CD14-positive monocyte (primary cell): ENCODE data around the gene PARP12. TPM values are rescaled to one million over a fixed set of nuclear protein-coding genes. Genes with fewer than 3 reads are reported as not detected.
A peak's percentile ranks its signal among the peaks of the same experiment; 100 is the strongest.

Experiments used
- DNase-seq, 3 donors: peaks; one replicate each; pipeline ENCODE4 v3.0.0-alpha.2; 2011 to 2022
- H2AFZ ChIP-seq: 2 replicates; pipeline ENCODE4 v1.6.0; 2012; ENCODE audit warnings: mild to moderate bottlenecking, low read depth, low read length, inconsistent platforms; ENCODE audit not compliant: insufficient read depth, poor library complexity, severe bottlenecking
- H3K27ac ChIP-seq, 2 donors: 1 replicate in 1 of 2; 2 replicates in 1 of 2; pipeline ENCODE4 v1.5.1; 2012 to 2013; ENCODE audit warnings: low read length in 2 of 2, control low read depth in 1 of 2, inconsistent platforms in 1 of 2, low read depth in 1 of 2, mild to moderate bottlenecking in 1 of 2
- H3K27me3 ChIP-seq, 2 donors: one replicate each; pipeline versions ENCODE4 v1.6.0 to v1.6.1; 2011 to 2013; ENCODE audit warnings: low read length in 2 of 2; ENCODE audit not compliant: control insufficient read depth in 2 of 2, insufficient read depth in 2 of 2
- H3K36me3 ChIP-seq, 2 donors: replicated peaks in 1 of 2; 1 replicate in 1 of 2; 2 replicates in 1 of 2; pipeline versions ENCODE4 v1.5.1 to v1.6.1; 2012 to 2013; ENCODE audit warnings: low read length in 2 of 2, control low read depth in 1 of 2, inconsistent platforms in 1 of 2, mild to moderate bottlenecking in 1 of 2; ENCODE audit not compliant: insufficient read depth in 2 of 2, control insufficient read depth in 1 of 2
- H3K4me1 ChIP-seq, 2 donors: 1 replicate in 1 of 2; 2 replicates in 1 of 2; pipeline versions ENCODE4 v1.5.1 to v1.6.1; 2012 to 2013; ENCODE audit warnings: low read length in 2 of 2, control low read depth in 1 of 2, inconsistent platforms in 1 of 2, mild to moderate bottlenecking in 1 of 2, moderate library complexity in 1 of 2; ENCODE audit not compliant: insufficient read depth in 2 of 2, control insufficient read depth in 1 of 2
- H3K4me2 ChIP-seq: replicated peaks from 2 replicates; pipeline ENCODE3; 2012; ENCODE audit warnings: low read length, moderate library complexity, mild to moderate bottlenecking; ENCODE audit not compliant: poor library complexity, severe bottlenecking; ENCODE audit errors: extremely low read depth
- H3K4me3 ChIP-seq, 3 experiments: fragments of 200-600 bp in 1 of 3; sonication (generic) in 1 of 3; replicated peaks in 1 of 3; 1 replicate in 2 of 3; 2 replicates in 1 of 3; pipeline ENCODE4 v1.5.1; 2011 to 2013; ENCODE audit warnings: low read length in 3 of 3, mild to moderate bottlenecking in 3 of 3, control low read depth in 2 of 3, low read depth in 2 of 3, inconsistent platforms in 1 of 3, moderate library complexity in 1 of 3
- H3K79me2 ChIP-seq: 2 replicates; pipeline ENCODE4 v1.6.0; 2012; ENCODE audit warnings: mild to moderate bottlenecking, control low read depth, inconsistent platforms, low read length, moderate library complexity; ENCODE audit not compliant: insufficient read depth
- H3K9ac ChIP-seq: 2 replicates; pipeline ENCODE4 v1.6.0; 2017; ENCODE audit warnings: low read length, mild to moderate bottlenecking; ENCODE audit not compliant: insufficient read depth, poor library complexity, severe bottlenecking
- H3K9me3 ChIP-seq, 2 donors: replicated peaks in 1 of 2; 1 replicate in 1 of 2; 2 replicates in 1 of 2; pipeline versions ENCODE4 v1.5.1 to v1.6.1; 2012 to 2013; ENCODE audit warnings: low read length in 2 of 2, control low read depth in 1 of 2; ENCODE audit not compliant: control insufficient read depth in 1 of 2, insufficient read depth in 1 of 2
- H4K20me1 ChIP-seq: 2 replicates; pipeline ENCODE4 v1.6.0; 2012; ENCODE audit warnings: mild to moderate bottlenecking, low read length, control low read depth, moderate library complexity; ENCODE audit not compliant: insufficient read depth
- H3K27ac Mint-ChIP-seq, 7 donors: one replicate each; pipeline ENCODE4 v1.8.0; 2020; ENCODE audit warnings: mild to moderate bottlenecking in 7 of 7, mixed read lengths in 7 of 7, moderate library complexity in 6 of 7, inconsistent platforms in 2 of 7
- H3K27me3 Mint-ChIP-seq, 3 donors: one replicate each; pipeline ENCODE4 v1.8.0; 2021 to 2022; ENCODE audit warnings: low read depth in 3 of 3, mild to moderate bottlenecking in 3 of 3, mixed read lengths in 3 of 3, moderate library complexity in 3 of 3, inconsistent platforms in 1 of 3
- H3K36me3 Mint-ChIP-seq, 2 donors: one replicate each; pipeline ENCODE4 v1.8.0; 2020; ENCODE audit warnings: mixed read lengths in 2 of 2, inconsistent platforms in 1 of 2, mild to moderate bottlenecking in 1 of 2
- H3K4me1 Mint-ChIP-seq: one replicate; pipeline ENCODE4 v1.8.0; 2020; ENCODE audit warnings: mild to moderate bottlenecking, mixed read lengths
- H3K4me3 Mint-ChIP-seq, 2 donors: one replicate each; pipeline ENCODE4 v1.8.0; 2020; ENCODE audit warnings: mild to moderate bottlenecking in 2 of 2, mixed read lengths in 2 of 2, moderate library complexity in 1 of 2
- H3K9me3 Mint-ChIP-seq, 7 donors: one replicate each; pipeline ENCODE4 v1.8.0; 2020 to 2022; ENCODE audit warnings: mixed read lengths in 7 of 7, mild to moderate bottlenecking in 6 of 7, moderate library complexity in 6 of 7, inconsistent platforms in 2 of 7
- WGBS: methylation state at CpG from one replicate; pipeline ENCODE4 v1.1.5; 2013; ENCODE audit warnings: missing lambda C conversion rate; ENCODE audit not compliant: insufficient coverage; 5-methylcytosine and 5-hydroxymethylcytosine counted together
- intact Hi-C, 2 donors: fragments of 100-400 bp; cut with micrococcal nuclease; formaldehyde crosslinking; loops; one replicate each; pipeline versions ENCODE4 v1.15.0 to v1.15.1; 2023
- polyA plus RNA-seq, 3 donors: library from polyadenylated mRNA; depleted of rRNA in 1 of 3; unstranded in 2 of 3; stranded (reverse) in 1 of 3; fragments of 300-500 nt in 2 of 3; fragments of >200 nt in 1 of 3; fragmentation: Illumina TruSeq in 2 of 3; gene quantifications; 1 replicate in 2 of 3; 2 replicates in 1 of 3; pipeline ENCODE4 v1.2.3, GENCODE V29; 2012 to 2021
- TF ChIP-seq, protein P1 (sequence below): fragments of 200-600 bp; IDR thresholded peaks from one replicate; pipeline ENCODE4 v1.8.0; 2022; ENCODE audit warnings: antibody characterized with exemption, mild to moderate bottlenecking

The PARP12 gene
- polyA plus RNA-seq, 3 donors = 16.7 to 116 (median 37.8) TPM

DNA sequence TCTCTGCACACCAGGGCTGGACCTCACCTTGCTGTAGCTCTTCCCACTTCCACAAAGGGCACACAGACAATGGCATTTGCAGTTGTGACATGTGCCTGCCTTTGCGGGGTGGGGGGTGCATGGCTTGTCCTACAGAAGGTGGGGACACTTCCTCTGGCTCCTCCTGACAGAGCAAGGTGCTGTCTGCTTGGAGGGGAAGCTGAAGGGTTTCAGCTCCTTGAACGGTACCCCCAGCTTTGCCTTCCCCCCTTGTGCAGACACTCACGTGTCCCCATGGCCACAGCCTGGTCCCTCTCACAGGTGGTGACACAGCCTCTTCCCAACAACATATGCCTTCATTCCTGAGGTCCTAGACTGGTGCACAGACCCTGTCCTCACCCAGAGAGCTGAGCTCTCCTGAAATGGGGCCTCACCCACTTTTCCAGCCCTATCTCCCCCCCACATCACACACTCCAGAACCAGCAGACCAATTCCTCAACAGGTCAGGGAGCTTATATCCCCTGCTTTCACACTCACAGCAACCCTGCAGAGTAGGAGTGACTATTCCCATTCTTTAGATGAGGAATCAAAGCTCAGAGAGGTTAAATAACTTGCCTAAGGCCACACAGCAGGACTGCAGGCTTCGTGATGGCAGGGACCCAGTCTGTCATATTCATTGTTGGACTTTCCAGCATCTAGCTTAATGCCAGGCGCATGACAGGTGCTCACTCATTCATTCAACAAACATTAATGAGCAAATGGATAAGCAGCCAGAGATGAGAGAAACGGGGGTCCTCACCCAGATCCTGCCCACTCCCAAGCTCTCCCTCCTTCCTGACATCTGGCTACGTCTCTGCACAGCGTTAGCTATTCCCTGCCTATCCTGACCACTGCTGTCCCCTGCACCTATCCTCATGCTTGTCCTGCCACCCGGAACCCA lies 44.4 kb downstream of the PARP12 start:
- Histone ChIP-seq H3K9ac (no peak overlapping the region), H2AFZ (no peak overlapping the region), H3K4me2 (no peak overlapping the region), H3K27me3 (no peaks in the 10 kb centered on the region), H3K4me1 (no peaks in the 10 kb centered on the region), H4K20me1 (peaks cover 81% of the 10 kb centered on the region), H3K9me3 (no peaks in the 10 kb centered on the region), H3K79me2 (no peaks in the 10 kb centered on the region), H3K4me3 (no peak overlapping the region), H3K27ac (no peak overlapping the region), H3K36me3 (peaks cover 60 to 95% of the 10 kb centered on the region in 2 donors)
- Mint-ChIP-seq H3K4me3 (no peak overlapping the region), H3K27ac (peak overlapping the region in 1 of 7 donors; percentile 3), H3K36me3 (peaks cover 62 to 77% of the 10 kb centered on the region in 2 donors), H3K27me3 (peaks cover 2% of the 10 kb centered on the region in 3 donors), H3K4me1 (no peaks in the 10 kb centered on the region), H3K9me3 (peaks cover 0 to 2% (median 0%) of the 10 kb centered on the region in 7 donors)
- TF ChIP-seq, protein P1, sequence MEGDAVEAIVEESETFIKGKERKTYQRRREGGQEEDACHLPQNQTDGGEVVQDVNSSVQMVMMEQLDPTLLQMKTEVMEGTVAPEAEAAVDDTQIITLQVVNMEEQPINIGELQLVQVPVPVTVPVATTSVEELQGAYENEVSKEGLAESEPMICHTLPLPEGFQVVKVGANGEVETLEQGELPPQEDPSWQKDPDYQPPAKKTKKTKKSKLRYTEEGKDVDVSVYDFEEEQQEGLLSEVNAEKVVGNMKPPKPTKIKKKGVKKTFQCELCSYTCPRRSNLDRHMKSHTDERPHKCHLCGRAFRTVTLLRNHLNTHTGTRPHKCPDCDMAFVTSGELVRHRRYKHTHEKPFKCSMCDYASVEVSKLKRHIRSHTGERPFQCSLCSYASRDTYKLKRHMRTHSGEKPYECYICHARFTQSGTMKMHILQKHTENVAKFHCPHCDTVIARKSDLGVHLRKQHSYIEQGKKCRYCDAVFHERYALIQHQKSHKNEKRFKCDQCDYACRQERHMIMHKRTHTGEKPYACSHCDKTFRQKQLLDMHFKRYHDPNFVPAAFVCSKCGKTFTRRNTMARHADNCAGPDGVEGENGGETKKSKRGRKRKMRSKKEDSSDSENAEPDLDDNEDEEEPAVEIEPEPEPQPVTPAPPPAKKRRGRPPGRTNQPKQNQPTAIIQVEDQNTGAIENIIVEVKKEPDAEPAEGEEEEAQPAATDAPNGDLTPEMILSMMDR = no peak
- intact Hi-C loops = no loop called here
- WGBS = 85% methylated on average over 7 of the region's 9 CpGs
- DNase-seq = no peak

DNA sequence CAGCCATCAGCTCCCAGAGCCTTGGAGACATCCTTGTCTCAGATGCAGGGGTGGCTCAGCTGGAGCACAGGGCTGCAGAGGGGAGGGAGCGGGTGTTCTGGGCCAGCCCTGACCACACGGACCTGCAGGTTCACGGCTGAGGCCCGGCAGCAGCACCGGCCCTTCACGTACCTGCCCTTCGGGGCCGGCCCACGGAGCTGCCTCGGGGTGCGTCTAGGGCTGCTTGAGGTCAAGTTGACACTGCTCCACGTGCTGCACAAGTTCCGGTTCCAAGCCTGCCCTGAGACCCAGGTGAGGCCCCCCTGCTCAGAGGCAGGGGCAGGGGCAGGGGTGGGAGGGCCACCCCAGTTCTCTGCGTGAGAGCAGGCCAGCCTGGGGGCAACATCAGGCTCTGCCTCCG lies 45.2 kb downstream of the PARP12 start:
- Histone ChIP-seq H3K9ac (no peak overlapping the region), H3K27ac (no peak overlapping the region), H3K27me3 (no peaks in the 10 kb centered on the region), H3K79me2 (no peaks in the 10 kb centered on the region), H3K4me2 (no peak overlapping the region), H2AFZ (no peak overlapping the region), H3K4me1 (no peaks in the 10 kb centered on the region), H3K9me3 (no peaks in the 10 kb centered on the region), H3K36me3 (peaks cover 64 to 95% of the 10 kb centered on the region in 2 donors), H3K4me3 (no peak overlapping the region), H4K20me1 (peaks cover 78% of the 10 kb centered on the region)
- intact Hi-C loops = no loop called here
- TF ChIP-seq, protein P1 = no peak
- WGBS = 98% methylated on average over 10 of the region's 15 CpGs
- H3K4me3 Mint-ChIP-seq = no peak overlapping the region
- peaks cover 0 to 2% (median 0%) of the 10 kb centered on the region in 7 donors for H3K9me3 Mint-ChIP-seq
- no peak for DNase-seq
- H3K4me1 Mint-ChIP-seq = no peaks in the 10 kb centered on the region
- no peak overlapping the region for H3K27ac Mint-ChIP-seq
- H3K27me3 Mint-ChIP-seq = peaks cover 2 to 3% (median 2%) of the 10 kb centered on the region in 3 donors
- H3K36me3 Mint-ChIP-seq = peaks cover 62 to 79% of the 10 kb centered on the region in 2 donors
